ENCODE measurements around the gene PSMG2.

Gene PSMG2

DNA sequence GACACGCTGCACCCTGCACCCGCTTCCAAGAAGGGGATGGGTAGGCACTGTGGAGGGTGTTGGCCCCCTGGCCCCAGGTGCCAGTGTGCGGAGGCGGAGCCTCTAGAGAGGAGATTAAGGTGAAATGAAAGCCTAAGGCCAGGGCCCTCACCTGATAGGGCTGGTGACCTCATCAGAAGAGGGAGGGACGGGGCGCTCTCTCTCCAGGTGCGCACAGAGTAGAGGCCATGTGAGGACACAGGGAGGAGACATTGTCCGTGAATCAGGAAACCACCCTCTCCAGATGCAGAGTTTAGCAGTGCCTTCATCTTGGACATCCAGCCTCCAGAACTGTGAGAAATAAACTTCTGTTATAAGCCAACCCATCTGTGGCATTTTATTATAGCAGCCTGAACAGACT, 62.3 kb downstream of the PSMG2 start:
- in situ Hi-C loops (cut with MboI; ENCODE audit: low sequenced_read_pairs, unreplicated experiment) = no loop called here
- TF ChIP-seq, protein P1, sequence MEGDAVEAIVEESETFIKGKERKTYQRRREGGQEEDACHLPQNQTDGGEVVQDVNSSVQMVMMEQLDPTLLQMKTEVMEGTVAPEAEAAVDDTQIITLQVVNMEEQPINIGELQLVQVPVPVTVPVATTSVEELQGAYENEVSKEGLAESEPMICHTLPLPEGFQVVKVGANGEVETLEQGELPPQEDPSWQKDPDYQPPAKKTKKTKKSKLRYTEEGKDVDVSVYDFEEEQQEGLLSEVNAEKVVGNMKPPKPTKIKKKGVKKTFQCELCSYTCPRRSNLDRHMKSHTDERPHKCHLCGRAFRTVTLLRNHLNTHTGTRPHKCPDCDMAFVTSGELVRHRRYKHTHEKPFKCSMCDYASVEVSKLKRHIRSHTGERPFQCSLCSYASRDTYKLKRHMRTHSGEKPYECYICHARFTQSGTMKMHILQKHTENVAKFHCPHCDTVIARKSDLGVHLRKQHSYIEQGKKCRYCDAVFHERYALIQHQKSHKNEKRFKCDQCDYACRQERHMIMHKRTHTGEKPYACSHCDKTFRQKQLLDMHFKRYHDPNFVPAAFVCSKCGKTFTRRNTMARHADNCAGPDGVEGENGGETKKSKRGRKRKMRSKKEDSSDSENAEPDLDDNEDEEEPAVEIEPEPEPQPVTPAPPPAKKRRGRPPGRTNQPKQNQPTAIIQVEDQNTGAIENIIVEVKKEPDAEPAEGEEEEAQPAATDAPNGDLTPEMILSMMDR (IDR thresholded peaks at IDR 0.05; ENCODE audit: borderline replicate concordance, control extremely low read depth, extremely low read depth, insufficient read depth, missing control alignments) = no peak
- no peak for DNase-seq (ENCODE audit: low spot score)

DNA sequence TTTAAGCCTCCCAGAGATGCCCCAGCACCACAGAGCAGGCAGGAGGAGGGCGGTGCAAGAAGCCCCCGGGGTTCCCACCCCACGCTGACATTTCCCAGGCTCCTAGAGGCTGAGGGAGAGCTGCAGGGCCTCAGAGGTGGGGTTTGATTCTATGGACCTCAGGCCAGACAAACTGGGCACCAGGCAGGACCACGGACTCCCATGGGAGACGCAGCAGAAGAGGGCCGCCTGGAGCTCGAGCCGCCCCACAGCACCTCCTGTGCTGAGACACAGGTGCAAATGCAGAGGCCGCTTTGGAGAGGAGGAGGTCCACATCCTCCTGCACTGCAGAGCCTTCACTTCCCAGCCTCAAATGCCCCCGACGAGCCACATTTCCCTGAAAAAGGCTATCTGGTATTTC, 62.7 kb downstream of the PSMG2 start:
- TF ChIP-seq, protein P1 (IDR thresholded peaks at IDR 0.05; ENCODE audit: borderline replicate concordance, control extremely low read depth, extremely low read depth, insufficient read depth, missing control alignments) = no peak
- DNase-seq (ENCODE audit: low spot score) = no peak
- in situ Hi-C loops (cut with MboI; ENCODE audit: low sequenced_read_pairs, unreplicated experiment) = no loop called here

DNA sequence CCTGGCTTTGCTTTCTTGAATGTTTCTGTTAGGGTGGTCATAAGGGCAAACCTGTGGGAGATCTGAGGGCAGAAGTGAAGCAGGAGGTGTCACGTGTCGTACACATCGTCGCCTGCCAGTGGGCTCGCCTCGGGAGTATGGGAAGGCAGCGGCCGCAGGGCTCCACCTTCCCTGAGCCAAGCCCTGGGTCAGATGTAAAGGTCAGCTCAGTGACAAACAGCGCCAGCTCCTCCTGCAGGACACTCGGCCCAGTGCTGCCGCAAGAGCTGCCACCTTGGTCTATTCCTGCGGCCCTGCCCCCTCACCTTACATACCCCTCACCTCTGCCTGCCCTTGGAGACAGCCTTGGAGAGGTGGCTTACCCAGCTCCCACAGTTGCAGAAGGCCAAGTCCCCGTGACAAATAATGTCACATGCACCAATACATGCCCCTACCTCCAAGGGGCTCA, 64.2 kb downstream of the PSMG2 start:
- DNase-seq (ENCODE audit: low spot score) = no peak
- TF ChIP-seq, protein P1 (IDR thresholded peaks at IDR 0.05; ENCODE audit: borderline replicate concordance, control extremely low read depth, extremely low read depth, insufficient read depth, missing control alignments) = no peak
- in situ Hi-C loops (cut with MboI; ENCODE audit: low sequenced_read_pairs, unreplicated experiment) = no loop called here

DNA sequence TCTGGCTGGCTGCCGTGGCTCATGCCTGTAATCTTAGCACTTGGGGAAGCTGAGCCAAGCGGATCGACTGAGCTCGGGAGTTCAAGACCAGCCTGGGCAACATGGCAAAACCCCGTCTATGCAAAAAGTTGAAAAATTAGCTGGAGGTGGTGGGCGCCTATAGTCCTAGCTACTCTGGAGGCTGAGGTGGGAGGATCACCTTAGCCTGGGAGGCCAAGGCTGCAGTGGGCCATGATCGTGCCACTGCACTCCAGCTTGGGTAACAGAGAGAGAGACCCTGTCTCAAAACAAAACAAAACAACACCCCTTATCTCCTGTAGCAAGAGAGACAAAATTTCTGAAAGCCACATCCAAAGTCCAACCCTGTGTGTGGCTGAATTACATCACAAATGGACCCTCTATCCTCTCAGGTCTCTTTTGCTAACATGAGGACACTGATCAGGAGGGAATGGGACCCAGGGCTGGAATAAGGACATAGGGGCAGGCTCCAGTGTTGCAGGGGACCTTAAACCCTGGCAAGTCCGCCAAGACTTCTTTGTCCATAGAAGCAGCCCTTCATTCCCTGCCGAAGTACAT, 64.8 kb downstream of the PSMG2 start:
- DNase-seq (ENCODE audit: low spot score) = no peak
- TF ChIP-seq, protein P1 (IDR thresholded peaks at IDR 0.05; ENCODE audit: borderline replicate concordance, control extremely low read depth, extremely low read depth, insufficient read depth, missing control alignments) = no peak
- in situ Hi-C loops (cut with MboI; ENCODE audit: low sequenced_read_pairs, unreplicated experiment) = no loop called here

DNA sequence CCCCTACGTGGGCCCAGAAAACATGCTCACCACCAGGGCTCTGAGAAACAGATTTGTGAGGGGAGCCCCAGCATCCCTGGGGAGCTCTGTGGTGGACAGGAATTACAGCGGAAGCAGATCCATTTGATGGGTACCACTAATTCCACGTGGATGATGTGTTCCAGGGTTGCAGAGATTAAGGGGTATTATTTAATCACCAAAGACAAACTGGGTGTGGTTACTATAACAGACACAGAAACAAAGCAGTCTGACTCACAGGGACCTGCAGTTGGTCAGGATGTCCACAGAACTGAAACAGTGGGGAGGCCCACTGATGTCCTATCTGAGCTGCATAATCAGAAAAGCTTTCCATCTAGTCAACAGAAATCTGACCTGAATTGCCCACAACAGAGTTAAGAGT, 65.8 kb downstream of the PSMG2 start:
- DNase-seq (ENCODE audit: low spot score) = no peak
- in situ Hi-C loops (cut with MboI; ENCODE audit: low sequenced_read_pairs, unreplicated experiment) = no loop called here
- TF ChIP-seq, protein P1 (IDR thresholded peaks at IDR 0.05; ENCODE audit: borderline replicate concordance, control extremely low read depth, extremely low read depth, insufficient read depth, missing control alignments) = no peak

DNA sequence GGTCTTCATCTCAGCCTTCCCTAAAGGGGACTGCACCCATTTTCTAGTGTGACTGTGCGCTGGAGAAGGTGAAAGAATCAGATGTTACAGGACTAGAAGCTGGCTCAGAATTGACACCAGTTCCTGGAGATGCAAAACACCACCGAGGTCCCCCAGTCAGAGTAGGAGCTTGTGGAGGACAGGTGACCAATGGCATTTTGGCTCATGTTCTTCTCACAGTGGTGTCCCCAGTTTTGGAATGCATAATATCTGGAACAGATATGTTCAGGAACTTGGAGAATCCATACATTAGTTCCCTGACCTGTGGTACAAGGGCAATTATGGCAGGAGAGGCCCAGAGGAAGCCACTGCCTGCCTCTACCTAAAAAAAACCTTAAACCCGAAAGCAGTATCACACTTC, 66.3 kb downstream of the PSMG2 start:
- DNase-seq (ENCODE audit: low spot score) = no peak
- TF ChIP-seq, protein P1 (IDR thresholded peaks at IDR 0.05; ENCODE audit: borderline replicate concordance, control extremely low read depth, extremely low read depth, insufficient read depth, missing control alignments) = no peak
- in situ Hi-C loops (cut with MboI; ENCODE audit: low sequenced_read_pairs, unreplicated experiment) = no loop called here
